GM12874 (cell line): Measurements from ENCODE around the gene DLGAP1.

Experiments
- CTCF ChIP-seq: IDR thresholded peaks from 2 replicates; pipeline ENCODE4 v1.5.1; 2011; ENCODE audit warnings: low read depth, mild to moderate bottlenecking, control low read depth, low read length, moderate library complexity; ENCODE audit not compliant: insufficient read depth

Gene DLGAP1

GRCh38 chr18:3720818-3721545 is 734.1 kb downstream of the DLGAP1 start:
- TF ChIP-seq CTCF: no peak

GRCh38 chr18:3720159-3720558 is 734.9 kb downstream of the DLGAP1 start:
- TF ChIP-seq CTCF: no peak

GRCh38 chr18:3717376-3718025 is 737.6 kb downstream of the DLGAP1 start:
- no peak for TF ChIP-seq CTCF

DNA sequence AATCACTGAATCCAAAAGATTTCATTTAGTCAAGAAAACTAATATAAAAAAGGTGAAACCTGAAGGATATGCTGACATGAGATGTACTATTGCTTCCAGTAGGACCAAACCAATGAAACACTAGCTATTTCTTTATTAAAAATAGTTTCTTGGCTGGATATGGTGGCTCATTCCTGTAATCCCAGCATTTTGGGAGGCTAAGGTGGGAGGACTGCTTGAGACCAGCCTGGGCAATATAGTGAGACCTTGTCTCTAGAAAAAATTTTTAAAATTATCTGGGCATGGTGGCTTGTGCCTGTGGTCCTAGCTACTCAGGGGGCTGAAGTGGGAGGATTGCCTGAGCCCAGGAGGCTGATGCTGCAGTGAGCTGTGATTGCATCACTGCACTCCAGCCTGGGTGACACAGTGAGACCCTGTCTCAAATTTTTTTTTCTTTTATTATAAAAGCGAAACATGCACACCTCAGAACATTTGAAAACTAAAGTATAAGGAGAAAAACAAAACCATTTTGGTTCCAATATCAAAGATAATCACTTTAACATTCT is 738.9 kb downstream of the DLGAP1 start:
- no peak for TF ChIP-seq CTCF

- no peak for TF ChIP-seq CTCF
Measured at GRCh38 chr18:3715231-3716080, 739.7 kb downstream of the DLGAP1 start.

- no peak for TF ChIP-seq CTCF
Measured at GRCh38 chr18:3713708-3714107, 741.4 kb downstream of the DLGAP1 start.

GRCh38 chr18:3713166-3713565 is 741.9 kb downstream of the DLGAP1 start:
- no peak for TF ChIP-seq CTCF
